Lower leg skin (tissue), 4 donors: ENCODE results near the gene MMEL1. TPM values are rescaled to one million over a fixed set of nuclear protein-coding genes. Genes with fewer than 3 reads are reported as not detected.
"Not testable (repeated sequence)": the region's sequence is repeated elsewhere in the genome, so short reads cannot be mapped to it uniquely, and the experiment has no call there.

ENCODE experiments used
- DNase-seq, 2 donors: peaks; one replicate each; pipeline ENCODE4 v3.0.0-alpha.2; 2019; ENCODE audit warnings: low spot score in 2 of 2
- H3K4me3 ChIP-seq: fragments of 200-600 bp; sonication (generic); 2 replicates; pipeline ENCODE4 v1.5.1; 2017; ENCODE audit warnings: mild to moderate bottlenecking, low read depth; ENCODE audit not compliant: poor library complexity, severe bottlenecking
- POLR2A ChIP-seq, 2 donors: fragments of 450-650 bp; IDR thresholded peaks; one replicate each; pipeline ENCODE4 v1.6.1; 2016 to 2017; ENCODE audit warnings: antibody characterized with exemption in 2 of 2, mild to moderate bottlenecking in 1 of 2, moderate library complexity in 1 of 2
- WGBS, 2 donors: methylation state at CpG; one replicate each; pipeline ENCODE4 v1.1.5; 2018; 5-methylcytosine and 5-hydroxymethylcytosine counted together
- intact Hi-C: fragments of 100-400 bp; cut with DNase I; formaldehyde crosslinking; loops from one replicate; pipeline ENCODE4 v1.15.0; 2023; ENCODE audit warnings: low total_unique reads
- total RNA-seq, 4 donors: library from RNA; depleted of rRNA; stranded (reverse); fragments of >200 nt; gene quantifications; one replicate each; pipeline ENCODE4 v1.1.0, GENCODE V29; 2016
- TF ChIP-seq, protein P1 (sequence below), 3 donors: fragments of 450-650 bp; IDR thresholded peaks; one replicate each; pipeline ENCODE4 v1.5.1; 2016; ENCODE audit warnings: antibody characterized with exemption in 3 of 3, mild to moderate bottlenecking in 3 of 3, moderate library complexity in 2 of 3

The MMEL1 gene
- total RNA-seq, 4 donors from 2014 or later = 0.27 to 3.5 (median 1.6) TPM

DNA sequence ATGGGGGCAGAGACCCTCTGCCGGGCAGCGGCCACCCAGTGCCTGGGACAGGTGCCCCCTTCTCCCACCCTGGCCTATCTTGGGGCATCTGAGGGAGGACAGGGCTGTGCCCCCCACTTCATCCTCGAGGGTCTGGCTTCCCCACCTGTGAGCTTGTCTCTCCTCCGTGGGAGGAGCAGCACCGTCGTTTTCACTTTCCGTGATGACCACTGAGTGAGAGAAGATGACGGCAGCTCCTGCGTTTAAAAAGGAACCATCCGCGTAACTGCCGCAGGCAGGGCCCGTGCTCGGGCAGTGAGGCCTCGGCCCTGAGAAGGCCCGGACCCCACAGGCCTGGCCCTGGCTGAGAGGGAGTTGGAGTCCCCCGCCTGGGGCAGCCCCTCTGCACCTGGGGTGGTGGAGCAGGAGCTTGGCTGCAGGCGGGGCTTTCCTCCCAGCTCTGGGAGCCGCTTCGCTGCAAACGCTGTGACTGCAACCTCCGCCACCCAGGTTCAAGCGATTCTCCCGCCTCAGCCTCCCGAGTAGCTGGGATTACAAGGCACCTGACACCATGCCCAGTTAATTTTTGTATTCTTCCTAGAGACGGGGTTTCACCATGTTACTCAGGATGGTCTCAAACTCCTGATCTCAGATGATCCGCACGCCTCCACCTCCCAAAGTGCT lies 83.3 kb downstream of the MMEL1 start:
- DNase-seq, intact Hi-C loops, H3K4me3 ChIP-seq: not testable (repeated sequence)
- WGBS, 2 donors = 76 to 84% methylated on average over 18 to 19 of the region's 28 CpGs

DNA sequence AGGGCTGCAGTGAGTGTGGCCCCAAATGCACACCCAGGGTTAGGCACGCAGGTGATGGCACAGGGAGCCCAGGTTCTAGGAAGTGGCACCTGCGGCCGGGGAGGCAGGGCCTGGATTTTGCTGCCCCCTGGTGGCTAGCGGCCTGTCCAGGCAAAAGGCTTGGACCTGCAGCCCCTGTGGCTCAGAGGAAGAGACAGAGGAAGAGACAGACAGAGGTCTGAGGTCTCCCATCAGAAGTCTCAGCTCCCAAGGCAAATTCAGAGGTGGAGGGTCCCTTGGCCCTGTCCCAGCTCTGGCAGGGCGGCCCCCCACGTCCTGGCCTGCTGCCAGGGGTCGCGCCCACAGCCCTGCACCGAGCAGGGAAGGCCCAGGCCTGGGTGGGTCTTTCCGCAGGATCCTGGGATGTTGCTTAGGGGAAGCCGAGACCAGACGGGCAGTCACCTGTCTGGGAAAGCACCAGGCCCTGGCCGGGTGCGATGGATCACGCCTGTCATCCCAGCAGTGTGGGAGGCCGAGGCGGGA lies 84.7 kb downstream of the MMEL1 start:
- intact Hi-C loops = loop anchor here (1.0 kb wide), 1 partner anchor 134 kb away; no protein-coding TSS in a partner anchor
- 2% methylated on average over 17 of the region's 17 CpGs for WGBS, 2 donors
- H3K4me3 ChIP-seq = no peak overlapping the region
- peak; percentile 76 to 96 for DNase-seq
- TF ChIP-seq, protein P1, sequence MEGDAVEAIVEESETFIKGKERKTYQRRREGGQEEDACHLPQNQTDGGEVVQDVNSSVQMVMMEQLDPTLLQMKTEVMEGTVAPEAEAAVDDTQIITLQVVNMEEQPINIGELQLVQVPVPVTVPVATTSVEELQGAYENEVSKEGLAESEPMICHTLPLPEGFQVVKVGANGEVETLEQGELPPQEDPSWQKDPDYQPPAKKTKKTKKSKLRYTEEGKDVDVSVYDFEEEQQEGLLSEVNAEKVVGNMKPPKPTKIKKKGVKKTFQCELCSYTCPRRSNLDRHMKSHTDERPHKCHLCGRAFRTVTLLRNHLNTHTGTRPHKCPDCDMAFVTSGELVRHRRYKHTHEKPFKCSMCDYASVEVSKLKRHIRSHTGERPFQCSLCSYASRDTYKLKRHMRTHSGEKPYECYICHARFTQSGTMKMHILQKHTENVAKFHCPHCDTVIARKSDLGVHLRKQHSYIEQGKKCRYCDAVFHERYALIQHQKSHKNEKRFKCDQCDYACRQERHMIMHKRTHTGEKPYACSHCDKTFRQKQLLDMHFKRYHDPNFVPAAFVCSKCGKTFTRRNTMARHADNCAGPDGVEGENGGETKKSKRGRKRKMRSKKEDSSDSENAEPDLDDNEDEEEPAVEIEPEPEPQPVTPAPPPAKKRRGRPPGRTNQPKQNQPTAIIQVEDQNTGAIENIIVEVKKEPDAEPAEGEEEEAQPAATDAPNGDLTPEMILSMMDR (IDR thresholded peaks at IDR 0.05) = peak in 1 of 3 donors; percentile 69
- no peak for TF ChIP-seq POLR2A (IDR thresholded peaks at IDR 0.05)

DNA sequence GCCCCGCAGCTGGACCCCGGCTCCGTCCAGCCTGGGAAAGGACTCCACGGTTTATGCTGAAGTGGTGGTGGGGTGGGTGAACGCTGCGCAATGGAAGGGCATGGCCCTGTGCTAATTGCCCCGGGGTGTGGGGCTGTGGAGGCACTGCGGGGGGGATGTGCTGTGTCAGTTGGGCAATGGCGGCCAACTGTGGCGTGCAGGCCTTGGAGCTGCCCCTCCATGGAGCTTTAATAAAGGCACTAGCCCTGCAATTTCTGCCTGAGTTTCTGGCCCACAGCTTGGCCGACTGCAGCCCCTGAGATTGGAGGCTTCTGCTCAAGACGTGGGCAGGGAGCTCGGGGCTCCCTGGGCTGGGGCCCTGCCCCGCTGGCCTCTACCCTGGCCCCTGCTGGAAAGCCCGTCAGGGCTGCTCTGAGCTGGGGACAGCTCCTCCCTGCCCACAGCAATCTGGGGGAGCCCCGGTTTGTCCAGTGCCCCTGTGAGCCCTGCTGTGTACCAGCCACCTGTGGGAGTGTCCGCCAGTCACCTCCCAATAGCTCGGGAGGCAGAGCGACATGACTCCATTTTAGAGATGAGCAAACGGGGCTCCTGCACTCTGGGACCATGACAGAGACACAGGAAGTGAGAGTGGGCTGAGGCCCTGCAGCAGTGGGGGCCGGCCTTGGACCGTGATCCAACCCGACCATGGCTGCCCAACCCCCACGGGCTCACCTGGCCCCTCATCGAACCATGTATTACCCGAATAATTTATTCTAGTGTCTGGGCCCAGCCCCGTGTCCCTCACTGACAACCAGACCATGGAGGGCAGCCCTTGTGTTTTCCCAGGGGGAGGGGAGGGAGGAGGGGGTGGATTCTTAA lies 85.4 kb downstream of the MMEL1 start:
- TF ChIP-seq POLR2A (IDR thresholded peaks at IDR 0.05) = no peak
- TF ChIP-seq, protein P1 (IDR thresholded peaks at IDR 0.05) = no peak
- intact Hi-C loops = loop anchor here (1.0 kb wide), 1 partner anchor 133 kb away; no protein-coding TSS in a partner anchor
- no peak for DNase-seq
- 8 to 10% methylated on average over 10 to 26 of the region's 27 CpGs for WGBS, 2 donors
- no peak overlapping the region for H3K4me3 ChIP-seq

DNA sequence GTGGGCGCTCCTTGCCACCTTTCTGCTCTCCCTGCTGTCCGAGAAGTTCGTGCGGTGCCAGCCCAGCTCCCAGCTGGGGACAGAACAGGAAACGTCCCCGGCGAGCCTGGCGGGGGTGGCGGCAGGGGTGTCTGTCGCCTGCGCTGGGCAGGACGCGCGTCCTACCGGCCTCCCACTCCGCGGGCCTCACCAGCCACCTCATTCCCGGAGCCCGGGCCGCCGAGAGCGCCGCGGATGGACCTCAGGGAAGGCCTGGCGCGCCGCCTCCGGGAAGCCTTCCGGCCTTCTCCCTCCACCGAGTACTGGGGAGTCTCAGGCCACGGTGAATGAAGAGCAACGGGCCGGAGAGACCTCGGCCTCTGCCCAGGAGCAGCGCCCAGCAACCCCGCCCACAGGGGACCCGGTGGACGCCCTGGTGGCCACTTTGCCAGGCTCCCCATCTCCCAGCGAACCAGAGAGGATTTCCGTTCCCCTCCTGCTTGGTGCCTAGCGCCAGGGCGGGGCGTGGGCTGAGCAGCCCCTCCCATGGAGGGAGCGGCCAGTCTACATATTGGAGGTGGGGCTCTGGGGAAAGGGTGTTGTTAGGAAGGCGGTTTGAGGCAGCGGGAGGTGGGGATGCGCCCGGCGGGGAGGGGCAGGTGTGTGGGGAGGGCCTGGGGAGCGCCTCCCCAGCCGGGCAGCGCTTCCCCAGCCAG lies 86.2 kb downstream of the MMEL1 start:
- peak; percentile 90 to 97 for DNase-seq
- WGBS, 2 donors = 0% methylated on average over 18 to 19 of the region's 52 CpGs
- TF ChIP-seq, protein P1 (IDR thresholded peaks at IDR 0.05) = no peak
- no peak for TF ChIP-seq POLR2A (IDR thresholded peaks at IDR 0.05)
- intact Hi-C loops = no loop called here
- peak overlapping the region; percentile 16 for H3K4me3 ChIP-seq

DNA sequence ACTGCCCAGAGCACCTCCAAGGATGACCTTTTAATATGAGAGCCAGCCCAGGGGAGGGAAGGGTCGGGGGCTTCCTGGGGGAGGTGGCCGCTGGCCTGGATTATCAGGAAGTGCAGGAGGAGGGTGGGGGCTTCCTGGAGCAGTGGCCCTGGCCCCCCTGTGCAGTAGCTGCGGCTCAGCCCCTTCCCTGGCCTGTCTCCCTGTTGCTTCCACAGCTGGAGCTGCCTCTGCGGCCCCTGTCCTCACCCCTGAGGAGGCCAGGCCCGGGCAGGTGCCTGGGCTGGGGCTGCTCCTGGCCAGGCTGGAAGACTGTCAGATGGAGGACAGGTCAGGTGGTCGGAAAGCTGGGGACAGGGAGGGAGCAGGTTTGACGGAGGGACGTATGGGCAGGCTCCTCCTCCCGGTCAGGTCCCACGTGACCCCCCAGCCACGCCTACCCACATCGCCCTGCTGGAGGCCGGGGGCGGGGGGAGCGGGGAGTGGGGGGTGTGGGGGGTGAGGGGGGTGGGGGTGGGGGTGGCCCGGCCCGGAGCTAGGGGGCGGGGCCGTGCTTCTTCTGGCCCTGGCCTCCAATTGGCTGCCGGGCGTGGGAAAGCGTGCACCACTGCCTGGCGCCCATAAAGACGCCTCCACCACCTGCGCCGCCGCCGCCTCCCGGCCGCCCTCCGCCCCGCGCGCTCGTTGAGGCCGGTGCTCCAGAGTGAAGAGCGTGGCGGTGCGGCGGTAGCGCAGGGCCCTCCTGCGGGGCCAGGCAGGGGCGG lies 86.9 kb downstream of the MMEL1 start:
- no peak for TF ChIP-seq POLR2A (IDR thresholded peaks at IDR 0.05)
- TF ChIP-seq, protein P1 (IDR thresholded peaks at IDR 0.05) = no peak
- H3K4me3 ChIP-seq = peak overlapping the region; percentile 16
- WGBS, 2 donors = 26 to 35% methylated on average over 6 to 7 of the region's 43 CpGs
- peak; percentile 89 to 98 for DNase-seq
- intact Hi-C loops = no loop called here
